A549 (cell line): ENCODE measurements around the gene ADAMTSL3.

Experiments used
- CTCF ChIP-seq: fragments of >200 bp; sonication (Bioruptor Twin); formaldehyde crosslinking; IDR thresholded peaks from 3 replicates; pipeline ENCODE4 v1.5.1; 2016
- ELK1 ChIP-seq: fragments of 150-350 bp; IDR thresholded peaks from 2 replicates; pipeline ENCODE4 v1.6.1; 2014; ENCODE audit warnings: low read depth, mild to moderate bottlenecking, low read length
- EP300 ChIP-seq, 2 experiments: fragments of >200 bp; sonication (Bioruptor Twin); formaldehyde crosslinking; IDR thresholded peaks; 2 replicates in 1 of 2; 3 replicates in 1 of 2; pipeline ENCODE4 v1.6.1; 2016 to 2017

- TF ChIP-seq CTCF: no peak
- TF ChIP-seq EP300 (IDR thresholded peaks at IDR 0.05): no peak
- no peak for TF ChIP-seq ELK1
Observed at GRCh38 chr15:83810110-83810509, 156.2 kb downstream of the ADAMTSL3 start.
